Ovary (tissue), 9 donors: Measurements from ENCODE around the gene SORCS2. TPM values are rescaled to one million over a fixed set of nuclear protein-coding genes. Genes with fewer than 3 reads are reported as not detected.

Experiments used
- DNase-seq, 5 donors: peaks; one replicate each; pipeline ENCODE4 v3.0.0-alpha.2; 2019 to 2020
- H3K27ac ChIP-seq, 2 donors: fragments of 200-600 bp; one replicate each; pipeline versions ENCODE4 v1.5.1 to v1.8.0; 2019 to 2022
- H3K27me3 ChIP-seq: fragments of 200-600 bp; one replicate; pipeline ENCODE4 v1.8.0; 2022
- H3K36me3 ChIP-seq: fragments of 200-600 bp; sonication (generic); one replicate; pipeline ENCODE4 v1.5.1; 2019
- H3K4me1 ChIP-seq: one replicate; pipeline ENCODE4 v1.8.1; 2013; ENCODE audit warnings: mild to moderate bottlenecking, moderate library complexity; ENCODE audit not compliant: insufficient read depth
- H3K4me3 ChIP-seq: fragments of 200-600 bp; sonication (generic); one replicate; pipeline ENCODE4 v1.5.1; 2017
- H3K9me3 ChIP-seq, 2 donors: fragments of 200-600 bp in 1 of 2; sonication (generic) in 1 of 2; one replicate each; pipeline versions ENCODE4 v1.5.1 to v1.8.1; 2013 to 2019; ENCODE audit warnings: mild to moderate bottlenecking in 1 of 2, moderate library complexity in 1 of 2
- EP300 ChIP-seq: sonication (generic); formaldehyde crosslinking; IDR thresholded peaks from one replicate; pipeline ENCODE4 v1.6.1; 2017; ENCODE audit warnings: antibody characterized with exemption
- POLR2A ChIP-seq: fragments of 450-650 bp; IDR thresholded peaks from one replicate; pipeline ENCODE4 v1.6.1; 2017; ENCODE audit warnings: antibody characterized with exemption, mild to moderate bottlenecking, moderate library complexity
- WGBS, 3 donors: extraction: QIAGEN DNeasy Blood & Tissue Kit in 1 of 3; methylation state at CpG; one replicate each; pipeline versions ENCODE4 v1.1.5 to v1.1.7; 2013 to 2017; 5-methylcytosine and 5-hydroxymethylcytosine counted together
- intact Hi-C, 4 donors: fragments of 100-400 bp; cut with DNase I; formaldehyde crosslinking; loops; one replicate each; pipeline versions ENCODE4 v1.11.0 to v1.15.1; 2022 to 2023
- polyA plus RNA-seq, 2 donors: library from polyadenylated mRNA; stranded (reverse); fragments of 200-250 nt in 1 of 2; fragments of 350-450 nt in 1 of 2; fragmentation: Illumina TruSeq in 1 of 2; extraction: RNeasy Lipid Tissue Mini Kit (QIAGEN cat#74804) in 1 of 2; gene quantifications; one replicate each; pipeline ENCODE4 v1.2.3, GENCODE V29; 2013 to 2014
- total RNA-seq, 7 donors: library from RNA; depleted of rRNA in 2 of 7; stranded (reverse); fragments of >200 nt in 2 of 7; fragmentation: NEBNext Ultra II Directional in 3 of 7; extraction: Animal tissue kit (Norgen Biotek cat#: 25700) in 3 of 7; gene quantifications; one replicate each; pipeline versions ENCODE4 v1.1.0 to v1.2.4, GENCODE V29; 2016 to 2023
- TF ChIP-seq, protein P1 (sequence below), 3 donors: fragments of 450-650 bp in 2 of 3; fragments of 200-600 bp in 1 of 3; IDR thresholded peaks; one replicate each; pipeline versions ENCODE4 v1.5.1 to v1.8.0; 2016 to 2022; ENCODE audit warnings: antibody characterized with exemption in 3 of 3, mild to moderate bottlenecking in 1 of 3
- donor health status: DM: no; HTN: no; CAD: no; lungs with moderate emphysema.
- donor health status: DM: no; HTN: no; CAD: no.
- donor health status: Bipolar disorder and iron deficiency.
- donor health status: DM: yes; HTN: yes; CAD: no.
- donor health status: DM: no; HTN: no; CAD: no.
- donor health status: DM: yes; HTN: yes; CAD: no.

Gene SORCS2
- total and polyA plus RNA-seq, 9 donors, result 0.60 to 23.9 (median 7.1) TPM

DNA sequence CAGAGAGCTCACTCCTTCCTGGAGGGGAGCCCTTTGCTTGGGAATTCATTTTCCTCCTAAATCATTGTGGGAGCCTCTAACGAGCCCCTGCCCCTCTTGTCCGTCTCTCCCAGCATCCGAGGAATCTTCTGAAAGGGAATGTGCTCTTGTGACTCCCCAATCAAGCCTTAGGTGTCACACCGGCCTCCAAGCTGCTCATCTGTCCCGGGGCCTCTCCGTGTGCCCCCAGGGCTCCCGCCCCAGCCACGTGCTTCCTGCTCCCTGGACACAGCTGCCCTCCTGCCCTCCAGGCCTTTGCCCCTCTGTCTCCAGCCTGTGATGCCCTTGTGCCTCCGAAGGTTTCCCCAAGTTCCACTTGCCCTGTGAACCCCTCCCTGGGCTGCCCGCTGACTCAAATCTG, 507.5 kb downstream of the SORCS2 start:
- DNase-seq, result no peak
- H3K36me3 ChIP-seq, result no peaks in the 10 kb centered on the region
- H3K27me3 ChIP-seq, result no peaks in the 10 kb centered on the region
- no peaks in the 10 kb centered on the region for H3K9me3 ChIP-seq
- H3K4me1 ChIP-seq, result peaks cover 7% of the 10 kb centered on the region
- TF ChIP-seq POLR2A (no peak), EP300 (no peak)
- TF ChIP-seq, protein P1, sequence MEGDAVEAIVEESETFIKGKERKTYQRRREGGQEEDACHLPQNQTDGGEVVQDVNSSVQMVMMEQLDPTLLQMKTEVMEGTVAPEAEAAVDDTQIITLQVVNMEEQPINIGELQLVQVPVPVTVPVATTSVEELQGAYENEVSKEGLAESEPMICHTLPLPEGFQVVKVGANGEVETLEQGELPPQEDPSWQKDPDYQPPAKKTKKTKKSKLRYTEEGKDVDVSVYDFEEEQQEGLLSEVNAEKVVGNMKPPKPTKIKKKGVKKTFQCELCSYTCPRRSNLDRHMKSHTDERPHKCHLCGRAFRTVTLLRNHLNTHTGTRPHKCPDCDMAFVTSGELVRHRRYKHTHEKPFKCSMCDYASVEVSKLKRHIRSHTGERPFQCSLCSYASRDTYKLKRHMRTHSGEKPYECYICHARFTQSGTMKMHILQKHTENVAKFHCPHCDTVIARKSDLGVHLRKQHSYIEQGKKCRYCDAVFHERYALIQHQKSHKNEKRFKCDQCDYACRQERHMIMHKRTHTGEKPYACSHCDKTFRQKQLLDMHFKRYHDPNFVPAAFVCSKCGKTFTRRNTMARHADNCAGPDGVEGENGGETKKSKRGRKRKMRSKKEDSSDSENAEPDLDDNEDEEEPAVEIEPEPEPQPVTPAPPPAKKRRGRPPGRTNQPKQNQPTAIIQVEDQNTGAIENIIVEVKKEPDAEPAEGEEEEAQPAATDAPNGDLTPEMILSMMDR (IDR thresholded peaks at IDR 0.05), result no peak
- H3K4me3 ChIP-seq, result no peak overlapping the region
- intact Hi-C loops, result no loop called here
- WGBS, 3 donors, result 87 to 90% (median 90%) methylated on average over 10 of the region's 10 CpGs
- H3K27ac ChIP-seq, result no peak overlapping the region

DNA sequence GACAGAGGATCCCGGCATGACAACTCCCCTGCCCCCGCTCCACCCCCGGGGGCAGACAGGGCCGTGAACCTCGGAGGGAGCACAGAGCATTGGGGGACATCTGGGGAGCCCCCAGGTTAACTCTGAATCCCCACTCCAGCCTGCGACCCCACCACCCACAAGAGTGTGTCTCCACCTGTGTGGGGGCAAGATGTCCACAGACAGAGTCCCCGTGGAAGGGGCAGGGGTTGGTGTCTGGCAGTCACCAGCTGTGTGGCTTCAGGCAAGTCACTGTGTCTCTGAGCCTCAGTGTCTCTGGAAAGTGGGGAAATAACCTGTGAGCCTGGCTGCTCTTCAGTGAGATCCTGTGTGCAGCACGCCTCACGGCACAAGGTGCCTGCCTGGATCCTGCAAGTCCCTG, 508.3 kb downstream of the SORCS2 start:
- TF ChIP-seq EP300 (no peak), POLR2A (no peak)
- TF ChIP-seq, protein P1 (IDR thresholded peaks at IDR 0.05), result no peak
- 72 to 87% (median 81%) methylated on average over 9 of the region's 9 CpGs for WGBS, 3 donors

DNA sequence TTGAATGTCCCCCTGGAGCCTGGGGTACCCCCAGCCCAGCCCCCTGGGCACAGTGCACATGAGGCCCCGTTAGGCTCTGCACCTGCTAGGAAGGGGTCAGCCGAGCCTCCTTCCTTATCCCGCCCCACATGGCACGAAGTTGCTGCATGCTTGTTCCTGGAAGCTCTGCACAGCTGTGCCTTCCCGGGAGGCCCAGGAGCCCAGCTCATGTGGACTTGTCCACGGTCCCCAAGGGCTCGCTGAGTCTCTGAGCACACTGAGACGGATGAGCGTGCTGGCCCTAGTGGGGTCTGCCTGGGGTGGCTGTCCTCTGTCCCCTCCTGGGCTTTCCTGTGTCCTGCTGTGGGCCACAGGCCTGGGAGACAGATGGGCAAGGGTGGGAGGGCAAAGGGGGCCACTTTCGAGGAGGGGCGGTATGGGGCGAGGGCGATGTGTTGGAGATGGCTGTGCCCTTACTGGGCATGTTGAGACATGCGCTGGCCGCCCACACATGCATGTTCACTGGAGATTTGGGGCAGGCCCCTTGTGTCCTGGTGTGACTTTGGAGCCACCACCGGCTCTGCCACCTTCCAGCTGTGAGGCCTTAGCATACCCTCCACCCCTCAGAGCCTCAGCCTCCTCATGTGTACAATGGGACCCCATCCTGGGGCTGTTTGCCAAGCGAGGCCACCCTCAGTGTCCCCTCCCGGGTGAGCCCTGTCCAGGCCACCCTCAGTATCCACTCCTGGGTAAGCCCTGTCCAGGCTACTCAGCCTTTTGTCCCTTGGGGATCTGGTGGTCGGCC, 509.7 kb downstream of the SORCS2 start:
- intact Hi-C loops, result no loop called here
- no peaks in the 10 kb centered on the region for H3K27me3 ChIP-seq

More for the DNA sequence above, 508.3 kb downstream of the SORCS2 start:
- no peaks in the 10 kb centered on the region for H3K36me3 ChIP-seq
- intact Hi-C loops, result no loop called here
- peaks cover 10% of the 10 kb centered on the region for H3K4me1 ChIP-seq
- no peak for DNase-seq
- H3K27me3 ChIP-seq, result no peaks in the 10 kb centered on the region
- H3K9me3 ChIP-seq, result no peaks in the 10 kb centered on the region
- no peak overlapping the region for H3K4me3 ChIP-seq
- no peak overlapping the region for H3K27ac ChIP-seq

DNA sequence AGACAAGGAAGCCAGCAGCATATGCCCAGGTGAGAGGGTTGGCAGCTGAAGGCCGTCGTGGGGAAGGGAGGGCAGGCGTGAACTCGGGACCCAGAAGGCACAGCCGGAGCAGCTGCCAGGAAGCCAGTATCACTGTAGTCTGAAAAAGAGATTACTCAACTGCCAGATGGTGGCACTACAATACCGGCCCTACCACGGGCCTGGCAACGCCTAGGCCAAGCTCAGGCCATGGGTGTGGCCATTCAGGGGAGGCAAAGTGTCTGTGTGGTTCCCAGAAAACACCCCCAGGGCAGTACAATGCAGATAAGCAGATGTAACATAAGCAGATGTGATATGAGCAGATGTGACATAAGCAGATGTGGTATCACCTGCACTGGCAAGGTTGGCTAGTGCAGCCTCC, 511.4 kb downstream of the SORCS2 start:
- Histone ChIP-seq H3K27me3 (no peaks in the 10 kb centered on the region), H3K4me3 (no peak overlapping the region), H3K27ac (no peak overlapping the region), H3K4me1 (peaks cover 11% of the 10 kb centered on the region), H3K9me3 (no peaks in the 10 kb centered on the region), H3K36me3 (no peaks in the 10 kb centered on the region)
- no peak for DNase-seq
- intact Hi-C loops, result no loop called here
- no peak for TF ChIP-seq EP300
- TF ChIP-seq, protein P1 (IDR thresholded peaks at IDR 0.05), result no peak
- TF ChIP-seq POLR2A, result no peak
- 86 to 94% (median 90%) methylated on average over 8 of the region's 8 CpGs for WGBS, 3 donors

More for the DNA sequence above, 509.7 kb downstream of the SORCS2 start:
- H3K27ac ChIP-seq, result no peak overlapping the region
- no peaks in the 10 kb centered on the region for H3K36me3 ChIP-seq
- no peak overlapping the region for H3K4me3 ChIP-seq
- WGBS, 3 donors, result 90 to 94% (median 93%) methylated on average over 19 of the region's 19 CpGs
- TF ChIP-seq EP300 (no peak), POLR2A (no peak)
- TF ChIP-seq, protein P1 (IDR thresholded peaks at IDR 0.05), result no peak
- no peaks in the 10 kb centered on the region for H3K9me3 ChIP-seq
- DNase-seq, result no peak
- H3K4me1 ChIP-seq, result peaks cover 12% of the 10 kb centered on the region
